ENCODE data around the gene ATG4A. TPM values are rescaled to one million over a fixed set of nuclear protein-coding genes. Genes with fewer than 3 reads are reported as not detected.

The ATG4A gene
- total RNA-seq, 4 donors from 2014 or later: 9.9 to 12.3 (median 10.8) TPM

GRCh38 chrX:108199041-108199440 is 107.5 kb downstream of the ATG4A start:
- Histone ChIP-seq H3K9me3 (no peaks in the 10 kb centered on the region), H3K36me3 (no peaks in the 10 kb centered on the region), H3K4me3 (no peak overlapping the region), H3K27me3 (no peaks in the 10 kb centered on the region), H3K27ac (replicated peaks in 1 of 4) (peak overlapping the region; percentile 48 to 73 (median 66)), H3K4me1 (peaks cover 0 to 46% (median 20%) of the 10 kb centered on the region in 4 donors)
- TF ChIP-seq, protein P1, sequence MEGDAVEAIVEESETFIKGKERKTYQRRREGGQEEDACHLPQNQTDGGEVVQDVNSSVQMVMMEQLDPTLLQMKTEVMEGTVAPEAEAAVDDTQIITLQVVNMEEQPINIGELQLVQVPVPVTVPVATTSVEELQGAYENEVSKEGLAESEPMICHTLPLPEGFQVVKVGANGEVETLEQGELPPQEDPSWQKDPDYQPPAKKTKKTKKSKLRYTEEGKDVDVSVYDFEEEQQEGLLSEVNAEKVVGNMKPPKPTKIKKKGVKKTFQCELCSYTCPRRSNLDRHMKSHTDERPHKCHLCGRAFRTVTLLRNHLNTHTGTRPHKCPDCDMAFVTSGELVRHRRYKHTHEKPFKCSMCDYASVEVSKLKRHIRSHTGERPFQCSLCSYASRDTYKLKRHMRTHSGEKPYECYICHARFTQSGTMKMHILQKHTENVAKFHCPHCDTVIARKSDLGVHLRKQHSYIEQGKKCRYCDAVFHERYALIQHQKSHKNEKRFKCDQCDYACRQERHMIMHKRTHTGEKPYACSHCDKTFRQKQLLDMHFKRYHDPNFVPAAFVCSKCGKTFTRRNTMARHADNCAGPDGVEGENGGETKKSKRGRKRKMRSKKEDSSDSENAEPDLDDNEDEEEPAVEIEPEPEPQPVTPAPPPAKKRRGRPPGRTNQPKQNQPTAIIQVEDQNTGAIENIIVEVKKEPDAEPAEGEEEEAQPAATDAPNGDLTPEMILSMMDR (IDR thresholded peaks at IDR 0.05): no peak
- no peak for TF ChIP-seq POLR2AphosphoS5 (IDR thresholded peaks at IDR 0.05)
- TF ChIP-seq EP300 (IDR thresholded peaks at IDR 0.05): no peak
- no peak for TF ChIP-seq POLR2A (IDR thresholded peaks at IDR 0.05; ENCODE audit: low read depth)
- 60% methylated on average over 2 of the region's 2 CpGs for WGBS
- DNase-seq (ENCODE audit: extremely low spot score): no peak
- intact Hi-C loops (cut with DNase I): no loop called here

DNA sequence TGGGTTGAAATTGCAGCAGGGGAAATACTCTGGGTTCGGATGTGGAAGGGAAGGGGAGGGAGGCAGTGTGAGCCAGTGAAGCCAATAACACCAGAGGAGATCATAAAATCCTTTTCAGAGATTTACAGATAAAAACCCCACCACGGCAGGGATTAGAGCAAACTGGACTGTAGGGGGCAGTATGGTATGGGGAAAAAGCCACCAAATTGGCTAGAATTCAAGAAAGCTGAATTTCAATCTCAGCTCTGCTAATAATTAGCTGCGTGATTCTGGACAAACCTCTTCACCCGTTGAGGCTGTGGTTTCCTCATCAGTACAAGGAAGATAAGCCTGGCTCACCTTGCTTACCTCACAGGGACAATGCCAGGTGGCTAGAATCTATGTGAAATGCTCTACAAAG is 108.1 kb downstream of the ATG4A start:
- no peaks in the 10 kb centered on the region for H3K27me3 ChIP-seq
- peak overlapping the region; percentile 48 to 73 (median 66) for H3K27ac ChIP-seq (replicated peaks in 1 of 4)
- no peak for DNase-seq (ENCODE audit: extremely low spot score)
- H3K4me3 ChIP-seq: no peak overlapping the region
- no peaks in the 10 kb centered on the region for H3K9me3 ChIP-seq
- intact Hi-C loops (cut with DNase I): no loop called here
- H3K36me3 ChIP-seq: no peaks in the 10 kb centered on the region
- H3K4me1 ChIP-seq: peaks cover 0 to 46% (median 20%) of the 10 kb centered on the region in 4 donors
- WGBS: 8% methylated on average over 4 of the region's 4 CpGs
- TF ChIP-seq EP300 (IDR thresholded peaks at IDR 0.05): no peak
- TF ChIP-seq POLR2A (IDR thresholded peaks at IDR 0.05; ENCODE audit: low read depth): no peak
- peak in 1 of 2 donors; percentile 49 for TF ChIP-seq POLR2AphosphoS5 (IDR thresholded peaks at IDR 0.05)
- TF ChIP-seq, protein P1 (IDR thresholded peaks at IDR 0.05): peak; percentile 50 to 53 (median 51)

DNA sequence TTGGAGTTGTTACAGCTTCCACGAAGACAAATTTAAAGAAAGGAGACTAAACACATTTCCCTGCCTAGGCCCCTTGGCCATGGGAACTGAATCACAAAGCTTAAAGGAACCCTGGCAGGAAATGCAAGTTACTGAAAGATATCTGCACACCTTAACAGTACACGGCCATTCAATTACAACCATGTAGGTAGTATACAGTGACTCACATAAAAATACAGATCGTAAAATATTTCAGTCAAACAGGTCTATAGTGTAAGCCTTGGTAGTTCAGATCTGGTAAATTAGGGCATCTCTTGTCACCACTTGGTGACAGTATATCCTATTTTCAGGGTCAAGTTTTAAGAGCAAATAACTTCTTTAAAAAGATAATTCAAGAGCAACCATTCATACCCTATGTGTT is 112.0 kb downstream of the ATG4A start:
- intact Hi-C loops (cut with DNase I): no loop called here
- no peak for DNase-seq (ENCODE audit: extremely low spot score)
- Histone ChIP-seq H3K36me3 (no peaks in the 10 kb centered on the region), H3K27ac (replicated peaks in 1 of 4) (peak overlapping the region in 1 of 4 donors; percentile 70), H3K4me3 (no peak overlapping the region), H3K9me3 (no peaks in the 10 kb centered on the region), H3K27me3 (no peaks in the 10 kb centered on the region), H3K4me1 (peaks cover 0 to 33% (median 15%) of the 10 kb centered on the region in 4 donors)
- 58% methylated on average over 3 of the region's 3 CpGs for WGBS
- TF ChIP-seq, protein P1 (IDR thresholded peaks at IDR 0.05): no peak
- TF ChIP-seq POLR2A (IDR thresholded peaks at IDR 0.05; ENCODE audit: low read depth) (no peak), EP300 (IDR thresholded peaks at IDR 0.05) (no peak), POLR2AphosphoS5 (IDR thresholded peaks at IDR 0.05) (no peak)

Other genes with a start within 250 kb of the ATG4A start
- not detected for gene TEX13B, start 109.4 kb upstream of the ATG4A start, total RNA-seq
- under 1 TPM in 1 of 4 donors, not detected in 3; 0.17 TPM for gene VSIG1, start 46.7 kb upstream of the ATG4A start, total RNA-seq
- 10 to 100 TPM; 26.2 to 40.6 (median 31.2) TPM for gene PSMD10, start 236 bp upstream of the ATG4A start, total RNA-seq